Liver (tissue), 9 donors: ENCODE results near the gene KNCN. TPM values are rescaled to one million over a fixed set of nuclear protein-coding genes. Genes with fewer than 3 reads are reported as not detected.

Source experiments
- DNase-seq: peaks from one replicate; pipeline ENCODE4 v3.0.0-alpha.2; 2017; ENCODE audit warnings: low spot score
- H3K27ac ChIP-seq, 2 donors: one replicate each; pipeline ENCODE4 v1.7.0; 2013; ENCODE audit warnings: inconsistent platforms in 2 of 2, low read length in 2 of 2, control low read depth in 1 of 2, low read depth in 1 of 2, mild to moderate bottlenecking in 1 of 2
- H3K27me3 ChIP-seq, 4 donors: one replicate each; pipeline versions ENCODE4 v1.6.1 to v1.7.0; 2013; ENCODE audit warnings: low read length in 3 of 4, inconsistent platforms in 1 of 4, mild to moderate bottlenecking in 1 of 4, moderate library complexity in 1 of 4; ENCODE audit not compliant: control insufficient read depth in 4 of 4, insufficient read depth in 4 of 4
- H3K36me3 ChIP-seq, 4 donors: one replicate each; pipeline versions ENCODE4 v1.6.1 to v1.7.0; 2013; ENCODE audit warnings: low read length in 3 of 4, mild to moderate bottlenecking in 3 of 4, low read depth in 1 of 4, moderate library complexity in 1 of 4; ENCODE audit not compliant: control insufficient read depth in 4 of 4, insufficient read depth in 3 of 4
- H3K4me1 ChIP-seq, 4 donors: one replicate each; pipeline versions ENCODE4 v1.6.1 to v1.7.0; 2013; ENCODE audit warnings: low read length in 3 of 4, mild to moderate bottlenecking in 3 of 4, moderate library complexity in 1 of 4; ENCODE audit not compliant: control insufficient read depth in 4 of 4, insufficient read depth in 4 of 4
- H3K4me3 ChIP-seq, 3 donors: one replicate each; pipeline versions ENCODE4 v1.6.1 to v1.7.0; 2013; ENCODE audit warnings: low read length in 3 of 3, control low read depth in 1 of 3, low read depth in 1 of 3, mild to moderate bottlenecking in 1 of 3
- H3K9ac ChIP-seq, 2 donors: one replicate each; pipeline ENCODE4 v1.7.0; 2013; ENCODE audit warnings: low read length in 2 of 2, mild to moderate bottlenecking in 2 of 2, moderate library complexity in 2 of 2, control low read depth in 1 of 2, low read depth in 1 of 2
- H3K9me3 ChIP-seq, 4 donors: one replicate each; pipeline versions ENCODE4 v1.6.1 to v1.7.0; 2013; ENCODE audit warnings: low read length in 3 of 4; ENCODE audit not compliant: control insufficient read depth in 4 of 4
- EGR1 ChIP-seq, 2 donors: IDR thresholded peaks; 2 replicates each; pipeline ENCODE4 v1.6.1; 2016 to 2018; ENCODE audit warnings: antibody characterized with exemption in 2 of 2, low read depth in 2 of 2
- FOXA1 ChIP-seq: IDR thresholded peaks from 2 replicates; pipeline ENCODE4 v1.6.1; 2016; ENCODE audit warnings: antibody characterized with exemption
- FOXA2 ChIP-seq: IDR thresholded peaks from 2 replicates; pipeline ENCODE4 v1.6.1; 2016; ENCODE audit warnings: antibody characterized with exemption
- GABPA ChIP-seq, 2 donors: IDR thresholded peaks in 1 of 2; conservative IDR thresholded peaks in 1 of 2; 2 replicates each; pipeline ENCODE4 v1.6.1; 2016; ENCODE audit warnings: antibody characterized with exemption in 2 of 2, mild to moderate bottlenecking in 1 of 2, moderate library complexity in 1 of 2
- HNF4A ChIP-seq, 2 donors: conservative IDR thresholded peaks; 2 replicates each; pipeline ENCODE4 v1.6.1; 2016; ENCODE audit warnings: antibody characterized with exemption in 2 of 2, mild to moderate bottlenecking in 2 of 2
- HNF4G ChIP-seq: IDR thresholded peaks from 2 replicates; pipeline ENCODE4 v1.6.1; 2016; ENCODE audit warnings: antibody characterized with exemption
- JUND ChIP-seq, 2 donors: IDR thresholded peaks; 2 replicates each; pipeline ENCODE4 v1.6.1; 2016; ENCODE audit warnings: antibody characterized with exemption in 2 of 2
- NR2F2 ChIP-seq: IDR thresholded peaks from 2 replicates; pipeline ENCODE4 v1.6.1; 2016; ENCODE audit warnings: antibody characterized with exemption
- RAD21 ChIP-seq, 2 donors: IDR thresholded peaks; 2 replicates each; pipeline ENCODE4 v1.6.1; 2016; ENCODE audit warnings: antibody characterized with exemption in 2 of 2, mild to moderate bottlenecking in 2 of 2
- RXRA ChIP-seq, 2 donors: IDR thresholded peaks; 2 replicates each; pipeline ENCODE4 v1.6.1; 2017 to 2018; ENCODE audit warnings: antibody characterized with exemption in 2 of 2, mild to moderate bottlenecking in 1 of 2
- SP1 ChIP-seq: IDR thresholded peaks from 2 replicates; pipeline ENCODE4 v1.6.1; 2018; ENCODE audit warnings: antibody characterized with exemption, mild to moderate bottlenecking
- TAF1 ChIP-seq: conservative IDR thresholded peaks from 2 replicates; pipeline ENCODE4 v1.6.1; 2016; ENCODE audit warnings: antibody characterized with exemption, mild to moderate bottlenecking
- YY1 ChIP-seq: IDR thresholded peaks from 2 replicates; pipeline ENCODE4 v1.6.1; 2016; ENCODE audit warnings: antibody characterized with exemption, mild to moderate bottlenecking
- WGBS: extraction: QIAGEN DNeasy Blood & Tissue Kit; methylation state at CpG from one replicate; pipeline ENCODE4 v1.1.7; 2013; 5-methylcytosine and 5-hydroxymethylcytosine counted together
- polyA plus RNA-seq, 2 donors: library from polyadenylated mRNA; stranded (reverse) in 1 of 2; unstranded in 1 of 2; fragments of 200-250 nt in 1 of 2; fragments of >200 nt in 1 of 2; fragmentation: Nextera tagmentation in 1 of 2; extraction: Ambion mirVana in 1 of 2; gene quantifications; one replicate each; pipeline versions ENCODE4 v1.2.1 to v1.2.3, GENCODE V29; 2013 to 2015
- total RNA-seq, 2 donors: library from RNA; depleted of rRNA; stranded (reverse); fragments of >200 nt; gene quantifications; one replicate each; pipeline ENCODE4 v1.2.3, GENCODE V29; 2014
- TF ChIP-seq, protein P1 (sequence below): IDR thresholded peaks from 2 replicates; pipeline ENCODE4 v1.6.1; 2016; ENCODE audit warnings: antibody characterized with exemption
- TF ChIP-seq, protein P2 (sequence below): IDR thresholded peaks from 2 replicates; pipeline ENCODE4 v1.6.1; 2016; ENCODE audit warnings: antibody characterized with exemption
- TF ChIP-seq, protein P3 (sequence below): IDR thresholded peaks from 2 replicates; pipeline ENCODE4 v1.6.1; 2016; ENCODE audit warnings: antibody characterized with exemption
- TF ChIP-seq, protein P4 (sequence below): fragments of 150-350 bp; IDR thresholded peaks from 2 replicates; pipeline ENCODE4 v1.5.1; 2017; ENCODE audit warnings: improper control_type of control experiment, low read depth, low read length; ENCODE audit not compliant: missing input control
- TF ChIP-seq, protein P5 (sequence below): IDR thresholded peaks from 2 replicates; pipeline ENCODE4 v1.6.1; 2016; ENCODE audit warnings: antibody characterized with exemption, mild to moderate bottlenecking
- donor health status: healthy.
- donor health status: healthy.
- donor health status: healthy.
- donor health status: healthy.
- donor health status: healthy.

KNCN gene
- total and polyA plus RNA-seq, 4 donors, result not detected

DNA sequence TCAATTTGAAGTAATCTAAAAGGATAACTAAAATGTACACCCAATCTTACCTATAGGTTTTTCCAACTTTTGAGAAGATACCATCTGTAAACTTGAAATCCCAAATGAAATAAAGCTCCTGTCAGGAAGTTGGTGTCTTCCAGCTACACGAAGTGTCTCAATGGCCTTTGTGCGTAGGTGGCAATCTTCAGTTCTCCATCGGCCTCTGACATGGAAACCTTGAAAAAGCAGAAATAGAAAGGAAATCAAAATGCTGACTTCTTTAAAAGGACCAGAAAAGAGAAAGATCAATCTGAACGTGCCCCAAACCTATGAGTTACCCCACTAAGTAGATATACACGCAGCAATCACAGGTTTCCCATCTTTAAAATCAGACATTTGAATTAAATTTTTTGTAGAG, 42.6 kb upstream of the KNCN start:
- Histone ChIP-seq H3K4me1 (no peaks in the 10 kb centered on the region), H3K9ac (no peak overlapping the region)
- WGBS, result 86% methylated on average over 5 of the region's 5 CpGs

DNA sequence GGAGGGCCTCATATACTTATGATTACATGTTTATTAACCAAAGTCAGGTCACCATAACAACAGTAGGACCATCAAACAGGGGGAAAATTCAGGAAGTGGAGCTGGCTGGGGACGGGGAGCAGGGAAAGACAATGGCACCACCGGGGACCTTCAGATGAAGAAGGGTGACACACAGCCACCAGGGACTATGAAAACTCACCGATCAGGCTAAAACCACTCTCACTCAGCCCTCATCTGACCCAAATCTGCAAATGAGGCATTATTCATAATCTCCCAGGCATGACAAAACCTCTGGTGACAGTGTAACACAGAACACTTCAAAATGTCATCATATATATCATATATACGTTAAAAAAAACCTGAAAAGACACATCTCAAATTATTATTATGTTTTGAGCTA, 41.4 kb upstream of the KNCN start:
- Histone ChIP-seq H3K4me1 (no peaks in the 10 kb centered on the region), H3K4me3 (no peak overlapping the region), H3K27ac (no peak overlapping the region), H3K27me3 (no peaks in the 10 kb centered on the region), H3K36me3 (peaks cover 17 to 50% (median 44%) of the 10 kb centered on the region in 4 donors), H3K9ac (no peak overlapping the region), H3K9me3 (peaks cover 0 to 4% (median 0%) of the 10 kb centered on the region in 4 donors)
- no peak for DNase-seq
- WGBS, result 92% methylated on average over 4 of the region's 4 CpGs
- TF ChIP-seq, protein P1, sequence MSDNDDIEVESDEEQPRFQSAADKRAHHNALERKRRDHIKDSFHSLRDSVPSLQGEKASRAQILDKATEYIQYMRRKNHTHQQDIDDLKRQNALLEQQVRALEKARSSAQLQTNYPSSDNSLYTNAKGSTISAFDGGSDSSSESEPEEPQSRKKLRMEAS, result no peak
- no peak for TF ChIP-seq JUND (IDR thresholded peaks at IDR 0.05)
- no peak for TF ChIP-seq NR2F2
- no peak for TF ChIP-seq SP1
- no peak for TF ChIP-seq FOXA2
- TF ChIP-seq EGR1 (IDR thresholded peaks at IDR 0.05; ENCODE audit: low read depth in 2 of 2), result no peak
- TF ChIP-seq HNF4A (conservative IDR thresholded peaks at IDR 0.05), result no peak
- TF ChIP-seq YY1, result no peak
- no peak for TF ChIP-seq TAF1
- TF ChIP-seq, protein P2, sequence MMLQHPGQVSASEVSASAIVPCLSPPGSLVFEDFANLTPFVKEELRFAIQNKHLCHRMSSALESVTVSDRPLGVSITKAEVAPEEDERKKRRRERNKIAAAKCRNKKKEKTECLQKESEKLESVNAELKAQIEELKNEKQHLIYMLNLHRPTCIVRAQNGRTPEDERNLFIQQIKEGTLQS, result no peak
- TF ChIP-seq HNF4G, result no peak
- TF ChIP-seq, protein P3, sequence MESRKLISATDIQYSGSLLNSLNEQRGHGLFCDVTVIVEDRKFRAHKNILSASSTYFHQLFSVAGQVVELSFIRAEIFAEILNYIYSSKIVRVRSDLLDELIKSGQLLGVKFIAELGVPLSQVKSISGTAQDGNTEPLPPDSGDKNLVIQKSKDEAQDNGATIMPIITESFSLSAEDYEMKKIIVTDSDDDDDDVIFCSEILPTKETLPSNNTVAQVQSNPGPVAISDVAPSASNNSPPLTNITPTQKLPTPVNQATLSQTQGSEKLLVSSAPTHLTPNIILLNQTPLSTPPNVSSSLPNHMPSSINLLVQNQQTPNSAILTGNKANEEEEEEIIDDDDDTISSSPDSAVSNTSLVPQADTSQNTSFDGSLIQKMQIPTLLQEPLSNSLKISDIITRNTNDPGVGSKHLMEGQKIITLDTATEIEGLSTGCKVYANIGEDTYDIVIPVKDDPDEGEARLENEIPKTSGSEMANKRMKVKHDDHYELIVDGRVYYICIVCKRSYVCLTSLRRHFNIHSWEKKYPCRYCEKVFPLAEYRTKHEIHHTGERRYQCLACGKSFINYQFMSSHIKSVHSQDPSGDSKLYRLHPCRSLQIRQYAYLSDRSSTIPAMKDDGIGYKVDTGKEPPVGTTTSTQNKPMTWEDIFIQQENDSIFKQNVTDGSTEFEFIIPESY, result no peak
- TF ChIP-seq, protein P4, sequence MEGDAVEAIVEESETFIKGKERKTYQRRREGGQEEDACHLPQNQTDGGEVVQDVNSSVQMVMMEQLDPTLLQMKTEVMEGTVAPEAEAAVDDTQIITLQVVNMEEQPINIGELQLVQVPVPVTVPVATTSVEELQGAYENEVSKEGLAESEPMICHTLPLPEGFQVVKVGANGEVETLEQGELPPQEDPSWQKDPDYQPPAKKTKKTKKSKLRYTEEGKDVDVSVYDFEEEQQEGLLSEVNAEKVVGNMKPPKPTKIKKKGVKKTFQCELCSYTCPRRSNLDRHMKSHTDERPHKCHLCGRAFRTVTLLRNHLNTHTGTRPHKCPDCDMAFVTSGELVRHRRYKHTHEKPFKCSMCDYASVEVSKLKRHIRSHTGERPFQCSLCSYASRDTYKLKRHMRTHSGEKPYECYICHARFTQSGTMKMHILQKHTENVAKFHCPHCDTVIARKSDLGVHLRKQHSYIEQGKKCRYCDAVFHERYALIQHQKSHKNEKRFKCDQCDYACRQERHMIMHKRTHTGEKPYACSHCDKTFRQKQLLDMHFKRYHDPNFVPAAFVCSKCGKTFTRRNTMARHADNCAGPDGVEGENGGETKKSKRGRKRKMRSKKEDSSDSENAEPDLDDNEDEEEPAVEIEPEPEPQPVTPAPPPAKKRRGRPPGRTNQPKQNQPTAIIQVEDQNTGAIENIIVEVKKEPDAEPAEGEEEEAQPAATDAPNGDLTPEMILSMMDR, result no peak
- TF ChIP-seq RAD21 (IDR thresholded peaks at IDR 0.05), result no peak
- no peak for TF ChIP-seq FOXA1
- TF ChIP-seq, protein P5, sequence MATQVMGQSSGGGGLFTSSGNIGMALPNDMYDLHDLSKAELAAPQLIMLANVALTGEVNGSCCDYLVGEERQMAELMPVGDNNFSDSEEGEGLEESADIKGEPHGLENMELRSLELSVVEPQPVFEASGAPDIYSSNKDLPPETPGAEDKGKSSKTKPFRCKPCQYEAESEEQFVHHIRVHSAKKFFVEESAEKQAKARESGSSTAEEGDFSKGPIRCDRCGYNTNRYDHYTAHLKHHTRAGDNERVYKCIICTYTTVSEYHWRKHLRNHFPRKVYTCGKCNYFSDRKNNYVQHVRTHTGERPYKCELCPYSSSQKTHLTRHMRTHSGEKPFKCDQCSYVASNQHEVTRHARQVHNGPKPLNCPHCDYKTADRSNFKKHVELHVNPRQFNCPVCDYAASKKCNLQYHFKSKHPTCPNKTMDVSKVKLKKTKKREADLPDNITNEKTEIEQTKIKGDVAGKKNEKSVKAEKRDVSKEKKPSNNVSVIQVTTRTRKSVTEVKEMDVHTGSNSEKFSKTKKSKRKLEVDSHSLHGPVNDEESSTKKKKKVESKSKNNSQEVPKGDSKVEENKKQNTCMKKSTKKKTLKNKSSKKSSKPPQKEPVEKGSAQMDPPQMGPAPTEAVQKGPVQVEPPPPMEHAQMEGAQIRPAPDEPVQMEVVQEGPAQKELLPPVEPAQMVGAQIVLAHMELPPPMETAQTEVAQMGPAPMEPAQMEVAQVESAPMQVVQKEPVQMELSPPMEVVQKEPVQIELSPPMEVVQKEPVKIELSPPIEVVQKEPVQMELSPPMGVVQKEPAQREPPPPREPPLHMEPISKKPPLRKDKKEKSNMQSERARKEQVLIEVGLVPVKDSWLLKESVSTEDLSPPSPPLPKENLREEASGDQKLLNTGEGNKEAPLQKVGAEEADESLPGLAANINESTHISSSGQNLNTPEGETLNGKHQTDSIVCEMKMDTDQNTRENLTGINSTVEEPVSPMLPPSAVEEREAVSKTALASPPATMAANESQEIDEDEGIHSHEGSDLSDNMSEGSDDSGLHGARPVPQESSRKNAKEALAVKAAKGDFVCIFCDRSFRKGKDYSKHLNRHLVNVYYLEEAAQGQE, result no peak
- TF ChIP-seq GABPA (IDR thresholded peaks at IDR 0.05 in 1 of 2, conservative IDR thresholded peaks at IDR 0.05 in 1 of 2), result no peak
- TF ChIP-seq RXRA (IDR thresholded peaks at IDR 0.05), result no peak

More for the DNA sequence above, 42.6 kb upstream of the KNCN start:
- Histone ChIP-seq H3K27ac (peak overlapping the region in 1 of 2 donors; percentile 46), H3K4me3 (no peak overlapping the region), H3K36me3 (peaks cover 16 to 46% (median 40%) of the 10 kb centered on the region in 4 donors), H3K27me3 (no peaks in the 10 kb centered on the region), H3K9me3 (peaks cover 0 to 4% (median 0%) of the 10 kb centered on the region in 4 donors)
- TF ChIP-seq YY1 (no peak), FOXA2 (no peak), GABPA (IDR thresholded peaks at IDR 0.05 in 1 of 2, conservative IDR thresholded peaks at IDR 0.05 in 1 of 2) (no peak), HNF4A (conservative IDR thresholded peaks at IDR 0.05) (no peak)
- TF ChIP-seq, protein P3, result no peak
- DNase-seq, result no peak
